PC-3 (cell line): ENCODE data around the gene PRMT3. TPM values are rescaled to one million over a fixed set of nuclear protein-coding genes. Genes with fewer than 3 reads are reported as not detected.

Experiments
- ATAC-seq: fragments of 200-7000 bp; cut with Tn5 transposase; 2 replicates; pipeline ENCODE4 v1.9.1; 2020; ENCODE audit warnings: mild to moderate bottlenecking, moderate library complexity
- BruUV-seq: library from RNA; stranded (reverse); fragments of 400-500 nt; replicated peaks from 2 replicates; lab custom pipeline; 2021; lab: Mats Ljungman, UMichigan
- CTCF ChIA-PET: fragments of 300-600 bp; sonication (Branson Sonifier 250); formaldehyde crosslinking; loops from one replicate; lab custom pipeline; 2022; ENCODE audit warnings: antibody characterized with exemption; lab: Charles Lee
- POLR2A ChIA-PET: fragments of 300-600 bp; sonication (Branson Sonifier 250); formaldehyde crosslinking; loops from one replicate; lab custom pipeline; 2022; ENCODE audit warnings: antibody characterized with exemption; ENCODE audit not compliant: unreplicated experiment; lab: Charles Lee
- DNase-seq: peaks from one replicate; pipeline ENCODE4 v3.0.0-alpha.2; 2015
- H2AFZ ChIP-seq: fragments of 300-600 bp; sonication (generic); 2 replicates; pipeline ENCODE4 v1.6.0; 2016; ENCODE audit warnings: antibody characterized with exemption, low read length
- H3F3A ChIP-seq: fragments of 300-600 bp; sonication (generic); one replicate; pipeline ENCODE4 v1.6.0; 2017; ENCODE audit warnings: antibody characterized with exemption, low read length, control low read depth, mild to moderate bottlenecking; ENCODE audit not compliant: unreplicated experiment
- H3K27ac ChIP-seq: fragments of 300-600 bp; sonication (generic); 2 replicates; pipeline ENCODE4 v1.5.1; 2016; ENCODE audit warnings: mild to moderate bottlenecking, low read length
- H3K27me3 ChIP-seq: fragments of 300-600 bp; sonication (generic); 2 replicates; pipeline ENCODE4 v1.6.1; 2016; ENCODE audit warnings: low read length, mixed read lengths
- H3K36me3 ChIP-seq: fragments of 300-600 bp; sonication (generic); 2 replicates; pipeline ENCODE4 v1.6.1; 2016; ENCODE audit warnings: low read depth, mixed run types, low read length, mixed read lengths
- H3K4me1 ChIP-seq: fragments of 300-600 bp; sonication (generic); 2 replicates; pipeline ENCODE4 v1.5.1; 2016; ENCODE audit warnings: low read length; ENCODE audit not compliant: insufficient read depth
- H3K4me2 ChIP-seq: fragments of 300-600 bp; sonication (generic); 2 replicates; pipeline ENCODE4 v1.6.0; 2016; ENCODE audit warnings: low read length
- H3K4me3 ChIP-seq: fragments of 300-600 bp; sonication (generic); 2 replicates; pipeline ENCODE4 v1.5.1; 2016; ENCODE audit warnings: mild to moderate bottlenecking, low read length, mixed read lengths
- H3K79me2 ChIP-seq: fragments of 300-600 bp; sonication (generic); 2 replicates; pipeline ENCODE4 v1.6.1; 2017; ENCODE audit warnings: low read length, mixed read lengths
- H3K9ac ChIP-seq: fragments of 300-600 bp; sonication (generic); 2 replicates; pipeline ENCODE4 v1.6.0; 2016; ENCODE audit warnings: mild to moderate bottlenecking, low read length
- H3K9me2 ChIP-seq: fragments of 300-600 bp; sonication (generic); replicated peaks from 2 replicates; pipeline ENCODE4 v1.6.1; 2016; ENCODE audit warnings: mixed run types, low read length, mixed read lengths
- H3K9me3 ChIP-seq: fragments of 300-600 bp; sonication (generic); 2 replicates; pipeline ENCODE4 v1.6.1; 2016; ENCODE audit warnings: low read length, mixed read lengths
- H4K20me1 ChIP-seq: fragments of 300-600 bp; sonication (generic); 2 replicates; pipeline ENCODE4 v1.6.1; 2016; ENCODE audit warnings: low read length, mixed read lengths
- CTCF ChIP-seq: fragments of 300-600 bp; sonication (generic); conservative IDR thresholded peaks from 2 replicates; pipeline ENCODE4 v1.5.1; 2017; ENCODE audit warnings: antibody characterized with exemption, low read depth, mild to moderate bottlenecking, low read length
- EZH2 ChIP-seq: fragments of 300-600 bp; sonication (generic); IDR thresholded peaks from one replicate; pipeline ENCODE4 v1.6.1; 2017; ENCODE audit warnings: antibody characterized with exemption, mild to moderate bottlenecking, low read length; ENCODE audit not compliant: unreplicated experiment
- EZH2phosphoT487 ChIP-seq: fragments of 300-600 bp; sonication (generic); IDR thresholded peaks from 2 replicates; pipeline ENCODE4 v1.6.1; 2018; ENCODE audit warnings: mild to moderate bottlenecking, antibody characterized with exemption, low read length, borderline replicate concordance
- intact Hi-C: fragments of 100-400 bp; cut with micrococcal nuclease; formaldehyde crosslinking; loops from 2 replicates; pipeline ENCODE4 v1.9.0; 2023
- total RNA-seq: library from RNA; depleted of rRNA; stranded (reverse); fragments of >200 nt; gene quantifications from 2 replicates; pipeline ENCODE4 v1.2.3, GENCODE V29; 2014

The PRMT3 gene
- total RNA-seq, 1 experiment from 2014 or later = 43.7 TPM

- no peak overlapping the region for H3K9ac ChIP-seq
- H3K27ac ChIP-seq = no peak overlapping the region
- no peak overlapping the region for H2AFZ ChIP-seq
- peaks cover 25% of the 10 kb centered on the region for H3K36me3 ChIP-seq
- no peak overlapping the region for H3K4me3 ChIP-seq
- intact Hi-C loops = no loop called here
- H3F3A ChIP-seq = no peaks in the 10 kb centered on the region
- ATAC-seq (no peak), DNase-seq (no peak)
- H3K9me2 ChIP-seq = no peaks in the 10 kb centered on the region
- no peaks in the 10 kb centered on the region for H3K79me2 ChIP-seq
- no peaks in the 10 kb centered on the region for H3K27me3 ChIP-seq
- H4K20me1 ChIP-seq = no peaks in the 10 kb centered on the region
- TF ChIP-seq EZH2phosphoT487 = no peak
- TF ChIP-seq EZH2 = no peak
- TF ChIP-seq CTCF = no peak
- H3K4me2 ChIP-seq = no peak overlapping the region
- ChIA-PET CTCF (no interaction called here), POLR2A (no interaction called here)
- BruUV-seq = no TSS peak
- H3K4me1 ChIP-seq = no peaks in the 10 kb centered on the region
- H3K9me3 ChIP-seq = no peaks in the 10 kb centered on the region
Measured at GRCh38 chr11:20415432-20415831, 27.9 kb downstream of the PRMT3 start.

- Histone ChIP-seq H2AFZ (no peak overlapping the region), H4K20me1 (no peaks in the 10 kb centered on the region), H3K9ac (no peak overlapping the region), H3K4me3 (no peak overlapping the region), H3K79me2 (no peaks in the 10 kb centered on the region), H3K4me1 (no peaks in the 10 kb centered on the region), H3K4me2 (no peak overlapping the region), H3K9me2 (no peaks in the 10 kb centered on the region), H3F3A (no peaks in the 10 kb centered on the region), H3K27ac (no peak overlapping the region), H3K36me3 (peaks cover 28% of the 10 kb centered on the region), H3K27me3 (no peaks in the 10 kb centered on the region), H3K9me3 (no peaks in the 10 kb centered on the region)
- CTCF ChIA-PET = no interaction called here
- DNase-seq (no peak), ATAC-seq (no peak)
- BruUV-seq = no TSS peak
- intact Hi-C loops = no loop called here
- no peak for TF ChIP-seq CTCF
- no peak for TF ChIP-seq EZH2phosphoT487
- no peak for TF ChIP-seq EZH2
- POLR2A ChIA-PET = no interaction called here
Measured at GRCh38 chr11:20417771-20418170, 30.3 kb downstream of the PRMT3 start.

DNA sequence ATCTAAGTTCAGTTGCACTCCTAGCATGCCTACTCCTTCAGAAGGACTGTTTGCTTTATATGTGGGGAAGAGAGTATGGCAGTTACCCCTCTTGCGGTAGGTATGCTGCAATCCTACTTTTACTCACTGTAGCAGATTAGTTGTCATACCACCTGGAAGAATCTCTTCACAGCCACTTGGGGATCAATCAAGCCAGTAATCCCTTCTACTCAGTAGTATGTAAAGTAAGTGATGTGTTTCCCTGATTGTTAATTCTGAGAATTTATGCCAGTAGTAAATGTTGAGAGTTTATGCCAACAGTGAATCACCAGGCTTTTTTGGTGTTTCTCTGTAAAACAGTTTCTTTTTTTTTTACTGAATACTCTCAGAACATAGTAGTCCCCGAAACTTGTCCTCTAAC, 34.4 kb downstream of the PRMT3 start:
- Histone ChIP-seq H3F3A (no peaks in the 10 kb centered on the region), H3K9me3 (no peaks in the 10 kb centered on the region), H3K9me2 (no peaks in the 10 kb centered on the region), H3K4me2 (no peak overlapping the region), H2AFZ (no peak overlapping the region), H4K20me1 (no peaks in the 10 kb centered on the region), H3K79me2 (no peaks in the 10 kb centered on the region), H3K4me1 (no peaks in the 10 kb centered on the region), H3K27ac (no peak overlapping the region), H3K4me3 (no peak overlapping the region), H3K36me3 (peaks cover 12% of the 10 kb centered on the region), H3K27me3 (no peaks in the 10 kb centered on the region), H3K9ac (no peak overlapping the region)
- DNase-seq (no peak), ATAC-seq (no peak)
- ChIA-PET POLR2A (no interaction called here), CTCF (no interaction called here)
- intact Hi-C loops = no loop called here
- TF ChIP-seq EZH2phosphoT487 (no peak), EZH2 (no peak), CTCF (no peak)
- BruUV-seq = no TSS peak
